Thymus (tissue), 11 donors: ENCODE measurements around the gene SF3B2. TPM values are rescaled to one million over a fixed set of nuclear protein-coding genes. Genes with fewer than 3 reads are reported as not detected.
A peak's percentile ranks its signal among the peaks of the same experiment; 100 is the strongest.

Experiments
- DNase-seq, 9 donors: peaks; one replicate each; pipeline ENCODE4 v3.0.0-alpha.2; 2013; ENCODE audit warnings: low spot score in 9 of 9, low read depth in 6 of 9, missing footprints in 1 of 9
- H3K27ac ChIP-seq, 2 donors: one replicate each; pipeline ENCODE4 v1.5.1; 2013; ENCODE audit warnings: control low read depth in 1 of 2, low read depth in 1 of 2, low read length in 1 of 2, mild to moderate bottlenecking in 1 of 2, moderate library complexity in 1 of 2
- H3K27me3 ChIP-seq, 2 donors: one replicate each; pipeline ENCODE4 v1.5.1; 2013; ENCODE audit warnings: low read length in 1 of 2; ENCODE audit not compliant: control insufficient read depth in 2 of 2, insufficient read depth in 1 of 2
- H3K36me3 ChIP-seq, 2 donors: one replicate each; pipeline ENCODE4 v1.5.1; 2013; ENCODE audit warnings: low read length in 1 of 2, mild to moderate bottlenecking in 1 of 2, moderate library complexity in 1 of 2; ENCODE audit not compliant: control insufficient read depth in 2 of 2, insufficient read depth in 2 of 2
- H3K4me1 ChIP-seq, 2 donors: one replicate each; pipeline ENCODE4 v1.5.1; 2013; ENCODE audit warnings: low read length in 2 of 2; ENCODE audit not compliant: control insufficient read depth in 2 of 2, insufficient read depth in 2 of 2
- H3K4me3 ChIP-seq, 2 donors: one replicate each; pipeline ENCODE4 v1.5.1; 2013; ENCODE audit warnings: low read length in 2 of 2, control low read depth in 1 of 2, mild to moderate bottlenecking in 1 of 2
- H3K9me3 ChIP-seq, 2 donors: one replicate each; pipeline ENCODE4 v1.5.1; 2013; ENCODE audit warnings: low read length in 1 of 2, mild to moderate bottlenecking in 1 of 2; ENCODE audit not compliant: control insufficient read depth in 2 of 2, insufficient read depth in 1 of 2
- WGBS: extraction: QIAGEN DNeasy Blood & Tissue Kit; methylation state at CpG from one replicate; pipeline ENCODE4 v1.1.7; 2013; 5-methylcytosine and 5-hydroxymethylcytosine counted together
- polyA plus RNA-seq: library from polyadenylated mRNA; stranded (reverse); fragments of 200-250 nt; gene quantifications from one replicate; pipeline ENCODE4 v1.2.3, GENCODE V29; 2013
- total RNA-seq: library from RNA; stranded (reverse); fragments of 120-200 nt; gene quantifications from one replicate; pipeline ENCODE4 v1.2.4, GENCODE V29; 2013
- donor health status: healthy.

The SF3B2 gene
- total and polyA plus RNA-seq, 2 donors = 127 to 147 TPM

DNA sequence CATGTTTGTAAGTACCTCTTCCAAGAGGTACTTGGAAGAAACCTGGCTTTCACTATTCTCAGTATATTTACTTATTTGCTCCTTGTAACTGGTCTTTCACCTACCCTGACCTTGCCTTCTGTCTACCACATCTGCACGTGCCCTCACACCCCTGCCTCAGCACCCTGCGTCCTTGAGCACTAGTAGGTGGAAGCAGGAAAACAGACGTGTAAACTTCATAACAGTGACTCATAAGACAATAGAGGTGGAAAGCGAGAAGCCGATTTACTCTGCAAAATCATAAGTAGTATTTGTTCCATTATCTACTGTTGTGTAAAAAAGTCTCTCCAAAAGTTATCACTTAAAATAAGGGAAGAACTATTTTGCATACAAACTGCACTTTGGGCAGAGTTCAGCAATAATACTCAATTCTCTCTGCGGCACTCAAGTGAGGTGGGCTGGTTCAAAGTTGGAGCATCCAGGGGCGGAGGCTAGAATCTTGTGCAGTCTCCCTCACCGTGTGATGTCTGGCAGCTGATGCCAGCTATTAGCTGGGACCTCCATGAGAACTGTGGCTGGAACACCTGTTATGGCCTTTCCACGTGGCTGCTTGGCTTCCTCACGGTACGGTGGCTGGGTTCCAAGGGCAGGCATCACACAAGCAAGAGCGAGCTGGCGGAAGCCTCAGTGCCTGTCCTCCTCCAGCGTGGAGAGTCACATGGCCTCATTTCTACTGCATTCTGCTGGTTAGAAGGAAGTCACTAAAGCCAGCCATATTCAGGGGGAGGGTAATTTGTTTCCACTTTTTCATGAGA, 48.3 kb downstream of the SF3B2 start:
- H3K4me1 ChIP-seq = peaks cover 11 to 21% of the 10 kb centered on the region in 2 donors
- DNase-seq = peak; percentile 43 to 89 (median 77)
- no peaks in the 10 kb centered on the region for H3K36me3 ChIP-seq
- peak overlapping the region; percentile 89 to 92 for H3K27ac ChIP-seq
- no peaks in the 10 kb centered on the region for H3K27me3 ChIP-seq
- 37% methylated on average over 14 of the region's 14 CpGs for WGBS
- H3K9me3 ChIP-seq = no peaks in the 10 kb centered on the region
- H3K4me3 ChIP-seq = peak overlapping the region in 1 of 2 donors; percentile 30

DNA sequence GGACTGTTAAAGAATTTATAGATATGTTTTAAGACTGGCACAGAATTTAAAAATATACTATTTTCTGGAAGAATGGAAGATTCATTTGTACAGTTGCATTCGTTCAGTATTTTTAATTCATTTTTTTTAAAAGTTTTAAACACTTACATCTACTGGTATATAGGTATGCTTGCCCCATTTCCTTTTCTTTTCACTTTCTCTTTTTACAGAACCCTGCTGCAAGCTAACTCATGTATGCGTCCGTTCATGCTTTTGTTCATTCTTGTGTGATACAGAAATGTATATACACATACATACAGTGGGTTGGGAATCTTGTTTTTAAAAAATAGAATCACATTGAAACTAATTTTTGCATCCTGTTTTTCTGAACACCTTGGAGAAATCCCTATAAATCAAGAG, 48.9 kb downstream of the SF3B2 start:
- peaks cover 11 to 21% of the 10 kb centered on the region in 2 donors for H3K4me1 ChIP-seq
- peak overlapping the region; percentile 1 to 30 for H3K4me3 ChIP-seq
- H3K27me3 ChIP-seq = no peaks in the 10 kb centered on the region
- no peaks in the 10 kb centered on the region for H3K36me3 ChIP-seq
- no peaks in the 10 kb centered on the region for H3K9me3 ChIP-seq
- DNase-seq = peak in 1 of 9 donors; percentile 28
- H3K27ac ChIP-seq = peak overlapping the region in 1 of 2 donors; percentile 92
- 16% methylated on average over 3 of the region's 3 CpGs for WGBS

DNA sequence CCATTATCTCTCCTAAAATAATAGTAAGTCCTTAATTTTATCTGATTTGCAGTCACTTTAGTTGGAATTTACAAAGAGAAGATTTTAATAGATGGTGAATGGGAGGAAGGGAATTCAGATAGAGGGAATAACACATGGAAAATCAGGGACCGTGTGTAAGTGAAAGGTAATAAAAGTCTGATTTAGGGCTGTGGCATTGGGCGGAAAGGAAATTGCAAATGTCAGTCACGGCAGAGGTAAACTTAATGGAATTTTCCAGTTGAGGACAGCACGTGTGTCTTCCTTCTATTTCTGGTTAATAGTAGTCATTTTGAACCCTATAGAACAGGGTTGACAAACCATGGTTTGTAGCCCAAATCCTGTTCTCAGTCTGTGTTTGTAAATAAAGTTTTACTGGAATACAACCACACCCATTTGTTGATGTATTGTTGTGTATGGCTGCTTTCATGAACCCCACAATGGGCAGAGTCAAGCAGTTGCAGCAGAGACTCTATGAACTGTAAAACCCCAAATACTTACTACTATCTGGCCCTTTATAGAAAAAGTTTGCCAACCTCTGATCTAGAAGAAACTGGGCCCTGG, 52.0 kb downstream of the SF3B2 start:
- 94% methylated on average over 4 of the region's 4 CpGs for WGBS
- Histone ChIP-seq H3K36me3 (no peaks in the 10 kb centered on the region), H3K27me3 (no peaks in the 10 kb centered on the region), H3K9me3 (no peaks in the 10 kb centered on the region), H3K4me3 (no peak overlapping the region), H3K27ac (no peak overlapping the region), H3K4me1 (peaks cover 14 to 21% of the 10 kb centered on the region in 2 donors)
- no peak for DNase-seq

DNA sequence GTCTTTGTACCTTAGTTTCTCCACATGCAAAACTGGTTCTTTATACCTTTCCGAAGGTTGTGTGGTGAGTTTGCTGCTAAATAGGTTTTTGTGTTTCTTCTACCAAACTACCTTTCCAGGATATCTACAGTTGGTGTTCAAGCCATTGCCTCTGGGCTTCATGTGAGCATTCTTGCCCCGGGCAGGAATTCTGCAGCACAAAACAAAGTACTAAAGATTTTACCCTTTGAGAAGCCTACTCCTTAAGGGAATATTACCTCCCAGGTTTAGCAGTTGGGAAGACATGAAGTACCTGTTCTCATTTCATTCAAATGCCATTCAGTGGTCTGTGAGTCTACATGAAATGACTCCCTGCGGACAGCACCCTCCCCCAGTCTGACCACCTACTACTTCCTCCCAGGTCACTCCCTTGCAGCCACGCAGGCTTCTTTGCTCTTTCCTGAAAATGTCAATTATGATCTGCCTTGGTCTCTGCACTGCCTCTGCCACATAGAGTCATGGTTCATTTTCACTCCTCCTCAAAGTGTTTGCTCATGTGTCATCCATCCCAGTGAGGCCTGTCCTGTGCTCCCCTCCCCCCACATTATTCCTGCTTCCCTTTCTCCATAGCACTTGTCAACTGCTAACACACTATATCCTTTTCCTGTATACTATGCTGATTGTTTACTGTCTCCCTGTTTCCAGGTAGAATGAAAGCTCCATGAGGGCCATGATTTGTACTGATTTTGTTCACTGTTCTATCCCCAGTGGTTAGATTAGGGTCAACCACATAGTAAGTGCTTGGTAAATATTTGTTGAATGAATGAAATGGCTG, 54.8 kb downstream of the SF3B2 start:
- peaks cover 7 to 9% of the 10 kb centered on the region in 2 donors for H3K4me1 ChIP-seq
- no peaks in the 10 kb centered on the region for H3K27me3 ChIP-seq
- H3K9me3 ChIP-seq = no peaks in the 10 kb centered on the region
- DNase-seq = no peak
- no peak overlapping the region for H3K4me3 ChIP-seq
- H3K36me3 ChIP-seq = no peaks in the 10 kb centered on the region
- 91% methylated on average over 4 of the region's 4 CpGs for WGBS
- H3K27ac ChIP-seq = no peak overlapping the region

DNA sequence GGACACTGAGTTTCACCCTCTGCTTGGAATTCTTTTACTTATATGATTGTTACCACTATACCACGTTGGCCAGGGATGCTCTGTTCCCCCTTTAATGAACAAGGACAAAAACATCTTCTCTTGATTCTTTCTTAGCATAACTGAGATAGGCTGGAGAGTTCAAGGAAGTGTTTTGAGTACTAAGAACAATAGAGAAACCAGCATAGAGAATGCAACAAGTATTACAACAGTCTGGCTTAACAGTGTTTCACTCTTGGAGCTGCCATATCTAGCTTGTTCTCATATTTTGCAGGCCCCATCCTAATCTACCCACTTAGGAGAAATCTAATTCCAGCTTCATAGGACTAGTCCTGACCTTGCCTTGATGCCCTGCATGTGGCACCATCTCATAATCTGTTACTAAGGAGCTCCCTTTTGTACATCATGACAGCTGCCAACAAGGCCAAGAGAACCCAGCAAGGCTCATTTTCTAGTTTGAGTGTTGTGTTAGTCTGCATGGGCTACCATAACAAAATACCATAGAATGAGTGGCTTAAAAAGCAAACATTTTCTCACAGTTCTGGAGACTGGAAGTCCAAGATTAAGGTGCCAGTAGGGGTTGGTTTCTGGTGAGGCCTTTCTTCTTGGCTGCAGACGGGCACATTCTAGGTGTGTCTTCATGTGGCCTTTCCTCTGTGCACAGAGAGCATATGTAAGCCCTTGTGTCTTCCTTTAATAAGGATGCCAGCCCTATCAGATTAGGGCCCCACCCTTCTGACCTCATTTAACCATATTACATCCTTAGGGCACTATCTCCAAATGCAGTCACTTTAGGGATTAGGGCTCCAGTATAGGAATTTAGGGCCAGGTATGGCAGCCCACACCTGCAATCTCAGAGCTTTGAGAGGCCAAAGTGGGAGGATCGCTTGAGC, 55.7 kb downstream of the SF3B2 start:
- Histone ChIP-seq H3K27me3 (no peaks in the 10 kb centered on the region), H3K36me3 (no peaks in the 10 kb centered on the region)
- DNase-seq = no peak

DNA sequence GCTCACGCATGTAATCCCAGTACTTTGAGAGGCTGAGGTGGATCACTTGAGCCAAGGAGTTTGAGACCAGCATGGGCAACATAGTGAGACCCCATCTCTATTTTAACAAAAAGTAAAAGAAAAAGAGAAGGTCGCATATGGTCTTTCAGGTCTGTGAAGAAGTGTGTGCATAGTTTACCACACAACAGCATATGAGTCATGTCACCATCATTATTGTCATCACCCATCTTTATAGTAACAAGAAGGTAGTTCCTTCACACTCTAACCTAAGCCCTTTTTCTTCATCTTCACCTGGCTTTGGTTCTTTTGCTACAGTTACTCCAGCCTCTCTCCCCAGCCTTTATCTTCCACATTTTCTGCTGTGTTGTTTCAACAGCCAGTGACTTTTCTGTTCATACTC, 57.1 kb downstream of the SF3B2 start:
- 97% methylated on average over 2 of the region's 2 CpGs for WGBS
- no peak overlapping the region for H3K27ac ChIP-seq
- H3K4me3 ChIP-seq = no peak overlapping the region
- H3K36me3 ChIP-seq = no peaks in the 10 kb centered on the region
- no peak for DNase-seq
- no peaks in the 10 kb centered on the region for H3K9me3 ChIP-seq
- H3K27me3 ChIP-seq = no peaks in the 10 kb centered on the region
- H3K4me1 ChIP-seq = peaks cover 10 to 17% of the 10 kb centered on the region in 2 donors

More for the DNA sequence above, 55.7 kb downstream of the SF3B2 start:
- H3K27ac ChIP-seq = no peak overlapping the region
- 95% methylated on average over 3 of the region's 3 CpGs for WGBS
- no peaks in the 10 kb centered on the region for H3K9me3 ChIP-seq
- peaks cover 10 to 12% of the 10 kb centered on the region in 2 donors for H3K4me1 ChIP-seq
- H3K4me3 ChIP-seq = no peak overlapping the region

DNA sequence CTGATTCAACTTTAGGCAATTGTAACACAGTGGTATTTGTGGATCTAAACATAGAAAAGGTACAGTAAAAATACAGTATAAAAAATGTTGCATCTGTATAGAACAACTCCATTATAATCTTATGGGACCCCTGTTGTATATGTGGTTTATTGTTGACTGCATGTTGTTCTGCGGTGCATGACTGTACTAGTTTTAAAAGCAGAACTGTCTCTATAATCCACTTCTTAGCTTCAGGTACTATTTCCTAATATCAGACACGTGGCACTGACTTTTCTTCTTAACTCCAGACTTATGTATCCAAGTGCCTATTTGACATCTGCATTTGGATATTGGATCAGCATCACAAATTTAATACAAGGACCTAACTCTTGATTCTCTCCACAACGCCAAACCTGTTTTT, 59.0 kb downstream of the SF3B2 start:
- Histone ChIP-seq H3K4me3 (no peak overlapping the region), H3K4me1 (peaks cover 23 to 31% of the 10 kb centered on the region in 2 donors), H3K27ac (no peak overlapping the region)

DNA sequence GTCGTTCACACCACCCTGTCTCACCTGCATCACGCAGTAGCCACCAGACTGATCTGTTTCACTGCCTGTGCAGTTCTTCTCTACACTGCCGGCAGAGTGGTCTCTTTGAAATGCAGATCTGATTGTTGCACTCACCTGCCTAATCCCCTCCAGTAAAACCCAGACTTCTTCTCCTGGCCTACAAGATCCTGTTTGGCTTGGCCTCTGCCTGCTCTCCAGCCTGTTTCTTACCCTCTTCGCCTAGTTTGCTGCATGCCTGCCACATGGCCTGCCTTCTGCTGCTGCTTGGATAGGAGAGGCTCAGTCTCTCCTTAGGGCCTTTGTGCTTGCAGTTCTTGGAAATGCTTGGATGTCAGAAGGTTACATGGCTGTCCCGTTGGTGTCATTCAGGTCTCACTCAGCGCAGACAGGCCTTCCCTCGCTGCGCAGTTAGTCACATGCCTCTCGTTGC, 59.9 kb downstream of the SF3B2 start:
- H3K9me3 ChIP-seq = no peaks in the 10 kb centered on the region
- H3K27ac ChIP-seq = peak overlapping the region in 1 of 2 donors; percentile 43
- no peak overlapping the region for H3K4me3 ChIP-seq
- DNase-seq = no peak
- WGBS = 90% methylated on average over 9 of the region's 9 CpGs
- peaks cover 28 to 40% of the 10 kb centered on the region in 2 donors for H3K4me1 ChIP-seq
- no peaks in the 10 kb centered on the region for H3K36me3 ChIP-seq
- no peaks in the 10 kb centered on the region for H3K27me3 ChIP-seq

More for the DNA sequence above, 59.0 kb downstream of the SF3B2 start:
- 92% methylated on average over 3 of the region's 3 CpGs for WGBS
- DNase-seq = no peak
- no peaks in the 10 kb centered on the region for H3K36me3 ChIP-seq
- H3K9me3 ChIP-seq = no peaks in the 10 kb centered on the region
- H3K27me3 ChIP-seq = no peaks in the 10 kb centered on the region
